HG02938 (cell line): Measurements from ENCODE around the gene POLQ.
"Not testable (repeated sequence)": the region's sequence is repeated elsewhere in the genome, so short reads cannot be mapped to it uniquely, and the experiment has no call there.

Experiments
- ATAC-seq: cut with Tn5 transposase; IDR thresholded peaks from one replicate; pipeline ENCODE4 v1.9.1; 2021; ENCODE audit warnings: mild to moderate bottlenecking, moderate library complexity; ENCODE audit not compliant: unreplicated experiment

Gene POLQ

GRCh38 chr3:121545574-121546455 lies at the start of gene POLQ:
TSS of gene POLQ (minus strand) at chr3:121545988. CDS start at chr3:121545877, 111 bp downstream.
- peak; percentile 74 for ATAC-seq

- ATAC-seq = no peak
Observed at GRCh38 chr3:121594850-121595249, 49.1 kb upstream of the POLQ start.

- ATAC-seq = not testable (repeated sequence)
Observed at GRCh38 chr3:121593806-121594205, 48.0 kb upstream of the POLQ start.

DNA sequence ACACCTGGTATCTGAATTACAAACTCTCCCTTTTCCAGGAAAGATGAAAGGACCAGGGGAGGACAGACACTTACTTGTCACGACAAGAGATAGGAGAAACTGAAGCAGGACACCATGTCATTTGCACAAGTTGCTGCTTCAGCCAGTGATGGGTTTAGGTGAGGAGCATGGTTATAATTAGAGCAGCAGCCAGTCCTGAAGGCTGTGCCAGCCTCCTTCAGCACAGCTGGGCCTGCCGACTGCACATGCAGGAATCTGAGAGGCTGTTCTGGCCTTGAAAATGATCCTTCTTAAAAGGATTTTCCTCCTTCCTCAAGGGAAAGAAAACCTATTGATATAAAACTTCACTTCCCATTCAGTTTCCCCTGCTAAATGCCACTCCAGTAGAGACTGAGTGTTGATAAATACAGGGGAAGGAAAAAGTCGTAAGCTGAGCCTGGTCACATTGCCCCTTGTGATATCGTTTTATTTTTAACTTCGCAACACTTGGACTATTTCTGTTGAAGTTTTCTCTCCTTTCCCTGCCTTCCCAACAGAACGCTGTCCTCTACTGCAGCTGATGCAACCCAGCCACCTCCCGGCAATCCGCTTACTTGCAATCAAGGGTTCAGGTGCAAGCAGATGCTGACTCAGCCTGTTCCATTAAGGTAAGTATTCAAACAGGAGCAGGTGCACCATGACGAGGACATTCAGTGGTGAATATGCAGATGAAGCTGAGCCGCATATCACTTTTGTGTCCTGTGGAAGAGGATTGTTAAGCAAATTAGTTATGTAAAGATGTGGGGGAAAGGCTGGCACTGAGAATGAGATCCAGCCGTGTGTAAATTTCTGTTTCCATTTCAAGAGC lies 47.3 kb upstream of the POLQ start, which contains the start of gene FBXO40:
Gene FBXO40 (plus strand): TSS at position 524 of the 847 bp plus-strand sequence. CDS start 27,197 bp downstream, outside the sequence.
- ATAC-seq = no peak

- no peak for ATAC-seq
Observed at GRCh38 chr3:121584418-121584817, 38.6 kb upstream of the POLQ start.

- ATAC-seq = no peak
Observed at GRCh38 chr3:121581691-121582090, 35.9 kb upstream of the POLQ start.

- ATAC-seq = no peak
Observed at GRCh38 chr3:121574449-121574848, 28.7 kb upstream of the POLQ start.

GRCh38 chr3:121567649-121568048 lies 21.9 kb upstream of the POLQ start, which contains the start of gene ARGFX:
TSS of gene ARGFX (plus strand) at chr3:121567949. CDS start at chr3:121570714, 2,765 bp downstream.
- ATAC-seq = no peak

- ATAC-seq = no peak
Observed at GRCh38 chr3:121566773-121567172, 21.0 kb upstream of the POLQ start.

DNA sequence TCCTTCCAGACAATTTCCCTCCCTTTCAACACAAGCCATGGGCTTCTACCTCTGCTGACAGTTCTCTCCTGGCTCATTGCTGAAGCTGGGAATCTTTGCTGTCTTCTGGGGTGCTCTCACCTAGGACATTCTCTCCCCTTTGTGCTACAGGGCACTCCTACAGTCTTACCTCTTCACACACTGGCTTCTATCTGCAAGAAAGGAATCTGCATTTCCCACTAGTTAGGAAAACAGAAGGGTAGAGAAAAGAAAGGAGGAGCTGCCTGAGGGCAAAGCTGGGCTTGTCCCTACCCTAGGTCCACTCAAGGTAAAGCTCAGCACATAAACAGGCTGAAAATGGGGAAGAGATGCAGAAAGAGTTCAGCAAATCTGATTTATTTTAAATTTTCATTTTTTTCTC lies 16.4 kb upstream of the POLQ start:
- no peak for ATAC-seq

- no peak for ATAC-seq
Observed at GRCh38 chr3:121557426-121557934, 11.7 kb upstream of the POLQ start.

GRCh38 chr3:121552797-121553196 lies 7.0 kb upstream of the POLQ start:
- ATAC-seq = no peak

DNA sequence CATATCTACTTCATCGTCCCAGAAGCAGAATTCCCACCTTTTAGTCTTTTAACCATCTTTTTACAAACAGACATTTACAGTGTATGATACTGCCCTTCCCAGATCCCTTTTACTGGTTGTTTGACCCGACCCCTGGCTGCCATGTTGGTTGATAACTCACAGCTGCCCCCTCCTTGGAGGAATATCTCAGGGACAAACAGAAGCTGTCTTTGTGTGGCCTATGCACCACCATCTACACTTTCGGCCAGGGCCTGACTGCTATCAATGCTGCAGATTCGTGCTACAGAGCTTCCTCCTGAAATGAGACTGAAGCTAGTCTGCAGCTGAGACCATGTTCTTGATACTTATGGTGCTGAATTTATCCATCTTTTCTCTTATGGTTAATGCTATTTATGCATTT lies 6.6 kb upstream of the POLQ start:
- no peak for ATAC-seq

GRCh38 chr3:121545049-121545573 lies 677 bp downstream of the POLQ start:
- ATAC-seq = peak; percentile 20

GRCh38 chr3:121542924-121543323 lies 2.9 kb downstream of the POLQ start:
- ATAC-seq = no peak

GRCh38 chr3:121531269-121531668 lies 14.5 kb downstream of the POLQ start:
- peak; percentile 54 for ATAC-seq

DNA sequence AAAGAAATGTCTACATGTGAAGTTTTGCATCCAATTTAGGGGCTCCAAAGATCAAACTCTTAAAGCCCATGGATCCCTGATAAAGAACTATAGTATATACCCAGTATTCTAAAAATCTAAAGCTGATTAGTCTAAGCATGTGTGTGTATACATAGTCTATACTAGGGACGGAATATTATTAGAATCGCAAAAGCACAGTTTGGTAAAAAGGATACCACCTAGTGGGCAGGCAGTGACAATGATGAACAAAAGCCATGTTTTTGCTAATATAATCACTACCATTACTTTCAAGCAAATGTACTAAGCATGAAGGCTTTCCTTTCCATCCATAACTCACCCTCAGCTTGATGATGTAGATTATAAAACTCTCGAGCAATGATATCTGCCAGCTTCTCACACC lies 16.5 kb downstream of the POLQ start:
- no peak for ATAC-seq

DNA sequence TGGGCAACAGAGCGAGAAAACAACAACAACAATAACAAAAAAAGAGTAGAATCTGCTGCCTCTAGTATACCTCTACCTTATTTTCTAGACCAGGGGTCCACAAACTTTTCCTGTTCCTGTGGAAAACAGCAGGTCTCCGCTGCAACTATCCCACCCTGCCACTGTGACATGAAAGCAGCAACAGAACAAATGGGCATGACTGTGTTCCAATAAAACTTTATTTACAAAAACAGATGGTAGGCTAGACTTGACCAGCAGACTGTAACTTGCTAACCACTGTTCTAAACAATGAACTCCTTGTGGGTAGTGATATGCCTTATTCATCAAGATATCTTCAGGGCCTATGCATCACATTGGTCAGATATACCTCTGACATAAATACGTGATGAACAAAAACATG lies 25.3 kb downstream of the POLQ start:
- ATAC-seq = no peak

GRCh38 chr3:121517953-121518655 lies 27.7 kb downstream of the POLQ start:
- ATAC-seq = no peak

DNA sequence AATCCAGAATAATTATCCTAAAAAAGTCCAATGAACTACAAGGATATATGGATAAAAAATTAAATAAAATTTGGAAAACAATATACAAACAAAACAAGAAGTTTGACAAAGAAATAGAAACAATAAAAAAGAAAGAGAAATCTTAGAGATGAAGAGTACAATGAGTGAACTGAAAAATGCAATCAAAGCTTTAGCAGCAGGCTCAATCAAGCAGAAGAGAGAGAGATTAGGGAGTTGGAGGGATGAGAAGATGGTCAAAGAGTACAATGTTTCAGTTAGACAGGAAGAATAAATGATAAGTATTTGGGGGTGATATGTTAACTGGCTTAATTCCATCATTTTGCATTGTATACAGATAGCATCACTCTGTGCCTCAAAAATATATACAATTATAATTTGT lies 29.9 kb downstream of the POLQ start:
- ATAC-seq = no peak
